Suprapubic skin (tissue), 4 donors: Measurements from ENCODE around the gene UBE2E2.

Experiments used
- EP300 ChIP-seq: sonication (generic); formaldehyde crosslinking; IDR thresholded peaks from one replicate; pipeline ENCODE4 v1.6.1; 2017; ENCODE audit warnings: antibody characterized with exemption
- POLR2A ChIP-seq, 2 donors: fragments of 450-650 bp; IDR thresholded peaks; one replicate each; pipeline ENCODE4 v1.6.1; 2017; ENCODE audit warnings: antibody characterized with exemption in 2 of 2, mild to moderate bottlenecking in 2 of 2, moderate library complexity in 2 of 2
- POLR2AphosphoS5 ChIP-seq, 3 donors: sonication (generic); formaldehyde crosslinking; IDR thresholded peaks; one replicate each; pipeline ENCODE4 v1.6.1; 2017; ENCODE audit warnings: antibody characterized with exemption in 3 of 3
- TF ChIP-seq, protein P1 (sequence below), 2 donors: fragments of 200-600 bp in 1 of 2; fragments of 450-650 bp in 1 of 2; sonication (generic) in 1 of 2; IDR thresholded peaks; one replicate each; pipeline ENCODE4 v1.5.1; 2016 to 2019; ENCODE audit warnings: antibody characterized with exemption in 2 of 2, mild to moderate bottlenecking in 1 of 2, moderate library complexity in 1 of 2

DNA sequence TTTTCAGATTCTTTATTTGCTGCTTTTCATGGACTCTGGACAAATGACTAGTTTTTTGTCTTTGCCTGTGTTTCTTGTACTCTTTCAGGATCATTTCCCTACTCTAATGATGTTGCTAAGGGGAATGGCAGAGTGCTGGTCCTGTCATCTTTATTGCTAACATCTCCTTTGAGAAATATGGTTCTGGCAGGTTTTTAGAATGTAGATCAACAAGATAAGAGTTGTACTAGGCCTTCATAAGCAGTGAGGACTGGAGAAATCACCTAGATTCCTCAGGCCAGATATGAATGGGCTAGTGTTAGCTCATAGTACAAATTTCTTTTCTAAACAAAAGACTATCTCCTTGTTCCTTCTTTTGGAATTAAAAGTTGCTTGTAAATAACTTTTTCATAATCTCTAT is 156.0 kb downstream of the UBE2E2 start:
- TF ChIP-seq, protein P1, sequence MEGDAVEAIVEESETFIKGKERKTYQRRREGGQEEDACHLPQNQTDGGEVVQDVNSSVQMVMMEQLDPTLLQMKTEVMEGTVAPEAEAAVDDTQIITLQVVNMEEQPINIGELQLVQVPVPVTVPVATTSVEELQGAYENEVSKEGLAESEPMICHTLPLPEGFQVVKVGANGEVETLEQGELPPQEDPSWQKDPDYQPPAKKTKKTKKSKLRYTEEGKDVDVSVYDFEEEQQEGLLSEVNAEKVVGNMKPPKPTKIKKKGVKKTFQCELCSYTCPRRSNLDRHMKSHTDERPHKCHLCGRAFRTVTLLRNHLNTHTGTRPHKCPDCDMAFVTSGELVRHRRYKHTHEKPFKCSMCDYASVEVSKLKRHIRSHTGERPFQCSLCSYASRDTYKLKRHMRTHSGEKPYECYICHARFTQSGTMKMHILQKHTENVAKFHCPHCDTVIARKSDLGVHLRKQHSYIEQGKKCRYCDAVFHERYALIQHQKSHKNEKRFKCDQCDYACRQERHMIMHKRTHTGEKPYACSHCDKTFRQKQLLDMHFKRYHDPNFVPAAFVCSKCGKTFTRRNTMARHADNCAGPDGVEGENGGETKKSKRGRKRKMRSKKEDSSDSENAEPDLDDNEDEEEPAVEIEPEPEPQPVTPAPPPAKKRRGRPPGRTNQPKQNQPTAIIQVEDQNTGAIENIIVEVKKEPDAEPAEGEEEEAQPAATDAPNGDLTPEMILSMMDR (IDR thresholded peaks at IDR 0.05) = no peak
- TF ChIP-seq POLR2A (IDR thresholded peaks at IDR 0.05) = no peak
- no peak for TF ChIP-seq POLR2AphosphoS5 (IDR thresholded peaks at IDR 0.05)
- TF ChIP-seq EP300 = no peak
